ENCODE data around the gene IGF2BP2. TPM values are rescaled to one million over a fixed set of nuclear protein-coding genes. Genes with fewer than 3 reads are reported as not detected.

IGF2BP2 gene
- total and polyA plus RNA-seq, 2 of the 4 experiments (the other 2 are of a cell fraction): 23.4 to 88.2 TPM

DNA sequence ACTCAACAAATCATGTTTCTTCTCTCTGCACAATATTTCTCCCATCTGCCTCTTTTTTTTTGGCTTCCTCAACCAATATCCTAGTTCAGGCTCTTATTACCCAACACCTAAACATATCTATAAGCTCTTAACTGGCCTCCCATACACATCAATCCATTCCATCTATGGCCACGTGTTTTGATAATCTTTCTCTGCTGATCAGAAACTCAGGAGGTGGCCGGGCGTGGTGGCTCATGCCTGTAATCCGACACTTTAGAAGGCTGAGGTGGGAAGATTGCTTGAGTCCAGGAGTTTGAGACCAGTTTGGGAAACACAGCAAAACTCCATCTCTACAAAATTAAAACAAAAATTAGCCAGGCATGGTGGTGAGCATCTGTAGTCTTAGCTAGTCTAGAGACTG, 68.4 kb downstream of the IGF2BP2 start:
- Histone ChIP-seq H2AK9ac (replicated peaks; ENCODE audit: low read depth, low read length, poor library complexity) (no peak overlapping the region), H4K91ac (ENCODE audit: insufficient read depth, low read depth, low read length) (no peak overlapping the region), H2BK120ac (ENCODE audit: low read depth, low read length) (no peak overlapping the region), H3K23ac (ENCODE audit: low read depth, low read length) (no peak overlapping the region), H3K9ac (ENCODE audit: low read depth, low read length) (no peak overlapping the region), H3K4me3 (ENCODE audit: insufficient read depth, low read depth, low read length) (no peak overlapping the region), H3K36me3 (ENCODE audit: control insufficient read depth, insufficient read depth, low read length) (peaks cover 8% of the 10 kb centered on the region), H3K79me1 (ENCODE audit: low read depth in 1 of 2, low read length in 2 of 2) (peaks cover 35 to 89% of the 10 kb centered on the region in 2 experiments), H4K8ac (ENCODE audit: low read depth in 2 of 2, low read length in 2 of 2) (no peak overlapping the region), H2BK15ac (ENCODE audit: low read depth, low read length) (no peak overlapping the region), H3K9me1 (ENCODE audit: insufficient read depth, low read length) (peaks cover 25% of the 10 kb centered on the region), H3K4ac (ENCODE audit: low read depth, low read length) (no peak overlapping the region), H3K56ac (ENCODE audit: extremely low read depth, insufficient read depth, low read length) (no peak overlapping the region), H3K4me2 (ENCODE audit: low read depth, low read length) (no peak overlapping the region), H4K5ac (ENCODE audit: low read depth, low read length) (no peak overlapping the region), H2AFZ (replicated peaks; ENCODE audit: low read length, poor library complexity) (no peak overlapping the region), H3K9me3 (ENCODE audit: control insufficient read depth, insufficient read depth, low read length) (no peaks in the 10 kb centered on the region), H2AK5ac (ENCODE audit: low read depth, low read length) (no peak overlapping the region), H3K18ac (ENCODE audit: low read depth, low read length) (no peak overlapping the region), H3K27me3 (ENCODE audit: control insufficient read depth, insufficient read depth, low read length) (no peaks in the 10 kb centered on the region), H3K14ac (replicated peaks; ENCODE audit: low read depth, low read length) (no peak overlapping the region), H3K27ac (ENCODE audit: insufficient read depth, low read length) (no peak overlapping the region), H4K20me1 (ENCODE audit: insufficient read depth, low read length) (peaks cover 94% of the 10 kb centered on the region), H2BK20ac (ENCODE audit: low read depth, low read length) (no peak overlapping the region), H3K4me1 (ENCODE audit: control insufficient read depth, insufficient read depth, low read length) (peaks cover 19% of the 10 kb centered on the region), H2BK5ac (ENCODE audit: low read depth, low read length, poor library complexity, severe bottlenecking) (no peak overlapping the region)
- ChIA-PET CTCF (interaction anchor here (0.7 kb wide), 1 partner anchor 26 kb away, joined by 3 read pairs; no protein-coding TSS in a partner anchor), POLR2A (ENCODE audit: unreplicated experiment) (no interaction called here)
- dilution Hi-C loops (cut with HindIII; ENCODE audit: low sequenced_read_pairs, unreplicated experiment): no loop called here
- WGBS, 2 experiments (ENCODE audit: extremely low coverage in 2 of 2, insufficient read length in 1 of 2): no CpG with 5 or more reads among the region's 4 CpGs
- ATAC-seq (ENCODE audit: low read depth) (no peak), DNase-seq (no peak)
- BruUV-seq (replicated peaks): no TSS peak
- in situ Hi-C loops (cut with MboI; ENCODE audit: low sequenced_read_pairs): no loop called here
- intact Hi-C loops (cut with micrococcal nuclease): no loop called here
- TF ChIP-seq RFX5 (IDR thresholded peaks at IDR 0.05; ENCODE audit: low read depth, low read length): no peak
- TF ChIP-seq NFE2L2 (IDR thresholded peaks at IDR 0.05; ENCODE audit: low read depth, low read length): no peak
- TF ChIP-seq RCOR1 (IDR thresholded peaks at IDR 0.05; ENCODE audit: insufficient replicate concordance, low read length): no peak
- TF ChIP-seq MAFK (IDR thresholded peaks at IDR 0.05; ENCODE audit: low read depth, low read length): no peak
- TF ChIP-seq, protein P1, sequence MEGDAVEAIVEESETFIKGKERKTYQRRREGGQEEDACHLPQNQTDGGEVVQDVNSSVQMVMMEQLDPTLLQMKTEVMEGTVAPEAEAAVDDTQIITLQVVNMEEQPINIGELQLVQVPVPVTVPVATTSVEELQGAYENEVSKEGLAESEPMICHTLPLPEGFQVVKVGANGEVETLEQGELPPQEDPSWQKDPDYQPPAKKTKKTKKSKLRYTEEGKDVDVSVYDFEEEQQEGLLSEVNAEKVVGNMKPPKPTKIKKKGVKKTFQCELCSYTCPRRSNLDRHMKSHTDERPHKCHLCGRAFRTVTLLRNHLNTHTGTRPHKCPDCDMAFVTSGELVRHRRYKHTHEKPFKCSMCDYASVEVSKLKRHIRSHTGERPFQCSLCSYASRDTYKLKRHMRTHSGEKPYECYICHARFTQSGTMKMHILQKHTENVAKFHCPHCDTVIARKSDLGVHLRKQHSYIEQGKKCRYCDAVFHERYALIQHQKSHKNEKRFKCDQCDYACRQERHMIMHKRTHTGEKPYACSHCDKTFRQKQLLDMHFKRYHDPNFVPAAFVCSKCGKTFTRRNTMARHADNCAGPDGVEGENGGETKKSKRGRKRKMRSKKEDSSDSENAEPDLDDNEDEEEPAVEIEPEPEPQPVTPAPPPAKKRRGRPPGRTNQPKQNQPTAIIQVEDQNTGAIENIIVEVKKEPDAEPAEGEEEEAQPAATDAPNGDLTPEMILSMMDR (conservative IDR thresholded peaks at IDR 0.05; ENCODE audit: low read depth, low read length): no peak
- no peak for TF ChIP-seq SMC3 (IDR thresholded peaks at IDR 0.05; ENCODE audit: low read depth, low read length)
- TF ChIP-seq CHD1 (IDR thresholded peaks at IDR 0.05; ENCODE audit: low read depth, low read length): no peak
- no peak for TF ChIP-seq RAD21 (IDR thresholded peaks at IDR 0.05; ENCODE audit: low read length)
- TF ChIP-seq CEBPB (IDR thresholded peaks at IDR 0.05; ENCODE audit: low read depth, low read length): no peak
- TF ChIP-seq MAZ (IDR thresholded peaks at IDR 0.05; ENCODE audit: borderline replicate concordance, low read depth, low read length): no peak
- no peak for TF ChIP-seq POLR2A (IDR thresholded peaks at IDR 0.05; ENCODE audit: low read depth, low read length)
- TF ChIP-seq, protein P2, sequence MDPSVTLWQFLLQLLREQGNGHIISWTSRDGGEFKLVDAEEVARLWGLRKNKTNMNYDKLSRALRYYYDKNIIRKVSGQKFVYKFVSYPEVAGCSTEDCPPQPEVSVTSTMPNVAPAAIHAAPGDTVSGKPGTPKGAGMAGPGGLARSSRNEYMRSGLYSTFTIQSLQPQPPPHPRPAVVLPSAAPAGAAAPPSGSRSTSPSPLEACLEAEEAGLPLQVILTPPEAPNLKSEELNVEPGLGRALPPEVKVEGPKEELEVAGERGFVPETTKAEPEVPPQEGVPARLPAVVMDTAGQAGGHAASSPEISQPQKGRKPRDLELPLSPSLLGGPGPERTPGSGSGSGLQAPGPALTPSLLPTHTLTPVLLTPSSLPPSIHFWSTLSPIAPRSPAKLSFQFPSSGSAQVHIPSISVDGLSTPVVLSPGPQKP (IDR thresholded peaks at IDR 0.05; ENCODE audit: borderline replicate concordance, low read depth, low read length): no peak
- TF ChIP-seq BHLHE40 (IDR thresholded peaks at IDR 0.05; ENCODE audit: low read depth, low read length): no peak
- TF ChIP-seq MXI1 (IDR thresholded peaks at IDR 0.05; ENCODE audit: borderline replicate concordance, low read depth, low read length): no peak
